CD14-positive monocyte (primary cell): ENCODE data around the gene MAMDC2. TPM values are rescaled to one million over a fixed set of nuclear protein-coding genes. Genes with fewer than 3 reads are reported as not detected.
A peak's percentile ranks its signal among the peaks of the same experiment; 100 is the strongest.

Experiments used
- DNase-seq, 3 donors: peaks; one replicate each; pipeline ENCODE4 v3.0.0-alpha.2; 2011 to 2022
- H2AFZ ChIP-seq: 2 replicates; pipeline ENCODE4 v1.6.0; 2012; ENCODE audit warnings: mild to moderate bottlenecking, low read depth, low read length, inconsistent platforms; ENCODE audit not compliant: insufficient read depth, poor library complexity, severe bottlenecking
- H3K27ac ChIP-seq, 2 donors: 1 replicate in 1 of 2; 2 replicates in 1 of 2; pipeline ENCODE4 v1.5.1; 2012 to 2013; ENCODE audit warnings: low read length in 2 of 2, control low read depth in 1 of 2, inconsistent platforms in 1 of 2, low read depth in 1 of 2, mild to moderate bottlenecking in 1 of 2
- H3K27me3 ChIP-seq, 2 donors: one replicate each; pipeline versions ENCODE4 v1.6.0 to v1.6.1; 2011 to 2013; ENCODE audit warnings: low read length in 2 of 2; ENCODE audit not compliant: control insufficient read depth in 2 of 2, insufficient read depth in 2 of 2
- H3K36me3 ChIP-seq, 2 donors: replicated peaks in 1 of 2; 1 replicate in 1 of 2; 2 replicates in 1 of 2; pipeline versions ENCODE4 v1.5.1 to v1.6.1; 2012 to 2013; ENCODE audit warnings: low read length in 2 of 2, control low read depth in 1 of 2, inconsistent platforms in 1 of 2, mild to moderate bottlenecking in 1 of 2; ENCODE audit not compliant: insufficient read depth in 2 of 2, control insufficient read depth in 1 of 2
- H3K4me1 ChIP-seq, 2 donors: 1 replicate in 1 of 2; 2 replicates in 1 of 2; pipeline versions ENCODE4 v1.5.1 to v1.6.1; 2012 to 2013; ENCODE audit warnings: low read length in 2 of 2, control low read depth in 1 of 2, inconsistent platforms in 1 of 2, mild to moderate bottlenecking in 1 of 2, moderate library complexity in 1 of 2; ENCODE audit not compliant: insufficient read depth in 2 of 2, control insufficient read depth in 1 of 2
- H3K4me2 ChIP-seq: replicated peaks from 2 replicates; pipeline ENCODE3; 2012; ENCODE audit warnings: low read length, moderate library complexity, mild to moderate bottlenecking; ENCODE audit not compliant: poor library complexity, severe bottlenecking; ENCODE audit errors: extremely low read depth
- H3K4me3 ChIP-seq, 3 experiments: fragments of 200-600 bp in 1 of 3; sonication (generic) in 1 of 3; replicated peaks in 1 of 3; 1 replicate in 2 of 3; 2 replicates in 1 of 3; pipeline ENCODE4 v1.5.1; 2011 to 2013; ENCODE audit warnings: low read length in 3 of 3, mild to moderate bottlenecking in 3 of 3, control low read depth in 2 of 3, low read depth in 2 of 3, inconsistent platforms in 1 of 3, moderate library complexity in 1 of 3
- H3K79me2 ChIP-seq: 2 replicates; pipeline ENCODE4 v1.6.0; 2012; ENCODE audit warnings: mild to moderate bottlenecking, control low read depth, inconsistent platforms, low read length, moderate library complexity; ENCODE audit not compliant: insufficient read depth
- H3K9ac ChIP-seq: 2 replicates; pipeline ENCODE4 v1.6.0; 2017; ENCODE audit warnings: low read length, mild to moderate bottlenecking; ENCODE audit not compliant: insufficient read depth, poor library complexity, severe bottlenecking
- H3K9me3 ChIP-seq, 2 donors: replicated peaks in 1 of 2; 1 replicate in 1 of 2; 2 replicates in 1 of 2; pipeline versions ENCODE4 v1.5.1 to v1.6.1; 2012 to 2013; ENCODE audit warnings: low read length in 2 of 2, control low read depth in 1 of 2; ENCODE audit not compliant: control insufficient read depth in 1 of 2, insufficient read depth in 1 of 2
- H4K20me1 ChIP-seq: 2 replicates; pipeline ENCODE4 v1.6.0; 2012; ENCODE audit warnings: mild to moderate bottlenecking, low read length, control low read depth, moderate library complexity; ENCODE audit not compliant: insufficient read depth
- H3K27ac Mint-ChIP-seq, 7 donors: one replicate each; pipeline ENCODE4 v1.8.0; 2020; ENCODE audit warnings: mild to moderate bottlenecking in 7 of 7, mixed read lengths in 7 of 7, moderate library complexity in 6 of 7, inconsistent platforms in 2 of 7
- H3K27me3 Mint-ChIP-seq, 3 donors: one replicate each; pipeline ENCODE4 v1.8.0; 2021 to 2022; ENCODE audit warnings: low read depth in 3 of 3, mild to moderate bottlenecking in 3 of 3, mixed read lengths in 3 of 3, moderate library complexity in 3 of 3, inconsistent platforms in 1 of 3
- H3K36me3 Mint-ChIP-seq, 2 donors: one replicate each; pipeline ENCODE4 v1.8.0; 2020; ENCODE audit warnings: mixed read lengths in 2 of 2, inconsistent platforms in 1 of 2, mild to moderate bottlenecking in 1 of 2
- H3K4me1 Mint-ChIP-seq: one replicate; pipeline ENCODE4 v1.8.0; 2020; ENCODE audit warnings: mild to moderate bottlenecking, mixed read lengths
- H3K4me3 Mint-ChIP-seq, 2 donors: one replicate each; pipeline ENCODE4 v1.8.0; 2020; ENCODE audit warnings: mild to moderate bottlenecking in 2 of 2, mixed read lengths in 2 of 2, moderate library complexity in 1 of 2
- H3K9me3 Mint-ChIP-seq, 7 donors: one replicate each; pipeline ENCODE4 v1.8.0; 2020 to 2022; ENCODE audit warnings: mixed read lengths in 7 of 7, mild to moderate bottlenecking in 6 of 7, moderate library complexity in 6 of 7, inconsistent platforms in 2 of 7
- CTCF ChIP-seq: fragments of 200-600 bp; IDR thresholded peaks from one replicate; pipeline ENCODE4 v1.8.0; 2022; ENCODE audit warnings: antibody characterized with exemption, mild to moderate bottlenecking
- WGBS: methylation state at CpG from one replicate; pipeline ENCODE4 v1.1.5; 2013; ENCODE audit warnings: missing lambda C conversion rate; ENCODE audit not compliant: insufficient coverage; 5-methylcytosine and 5-hydroxymethylcytosine counted together
- intact Hi-C, 2 donors: fragments of 100-400 bp; cut with micrococcal nuclease; formaldehyde crosslinking; loops; one replicate each; pipeline versions ENCODE4 v1.15.0 to v1.15.1; 2023
- polyA plus RNA-seq, 3 donors: library from polyadenylated mRNA; depleted of rRNA in 1 of 3; unstranded in 2 of 3; stranded (reverse) in 1 of 3; fragments of 300-500 nt in 2 of 3; fragments of >200 nt in 1 of 3; fragmentation: Illumina TruSeq in 2 of 3; gene quantifications; 1 replicate in 2 of 3; 2 replicates in 1 of 3; pipeline ENCODE4 v1.2.3, GENCODE V29; 2012 to 2021

Gene MAMDC2
- polyA plus RNA-seq, 3 donors = 0.05 to 0.09 TPM; not detected in 1

- peaks cover 14 to 17% of the 10 kb centered on the region in 2 donors for H3K4me1 ChIP-seq
- H3K27ac ChIP-seq = no peak overlapping the region
- no peaks in the 10 kb centered on the region for H3K9me3 ChIP-seq
- H3K4me3 ChIP-seq = no peak overlapping the region
- no peak overlapping the region for H3K4me3 Mint-ChIP-seq
- H3K4me1 Mint-ChIP-seq = peaks cover 30% of the 10 kb centered on the region
- WGBS = 0% methylated on average over 1 of the region's 4 CpGs
- H3K9ac ChIP-seq = no peak overlapping the region
- H3K36me3 ChIP-seq = no peaks in the 10 kb centered on the region
- intact Hi-C loops = no loop called here
- H3K9me3 Mint-ChIP-seq = peaks cover 0 to 2% (median 0%) of the 10 kb centered on the region in 7 donors
- peaks cover 14 to 25% (median 15%) of the 10 kb centered on the region in 3 donors for H3K27me3 Mint-ChIP-seq
- H3K27me3 ChIP-seq = peaks cover 0 to 1% of the 10 kb centered on the region in 2 donors
- no peak overlapping the region for H3K27ac Mint-ChIP-seq
- H3K36me3 Mint-ChIP-seq = no peaks in the 10 kb centered on the region
- H3K79me2 ChIP-seq = no peaks in the 10 kb centered on the region
- H3K4me2 ChIP-seq = no peak overlapping the region
- TF ChIP-seq CTCF = no peak
- H2AFZ ChIP-seq = no peak overlapping the region
- no peak for DNase-seq
- no peaks in the 10 kb centered on the region for H4K20me1 ChIP-seq
These were observed 5.6 kb downstream of the MAMDC2 start for GRCh38 chr9:70049236-70049635.

GRCh38 chr9:70049672-70050271 is 6.1 kb downstream of the MAMDC2 start:
- Histone ChIP-seq H3K4me2 (no peak overlapping the region), H3K4me1 (peaks cover 16 to 17% of the 10 kb centered on the region in 2 donors), H3K9me3 (no peaks in the 10 kb centered on the region), H3K79me2 (no peaks in the 10 kb centered on the region), H3K4me3 (no peak overlapping the region), H3K27ac (no peak overlapping the region), H3K9ac (no peak overlapping the region), H3K27me3 (no peaks in the 10 kb centered on the region), H2AFZ (no peak overlapping the region), H3K36me3 (no peaks in the 10 kb centered on the region), H4K20me1 (no peaks in the 10 kb centered on the region)
- peaks cover 0 to 2% (median 0%) of the 10 kb centered on the region in 7 donors for H3K9me3 Mint-ChIP-seq
- H3K27me3 Mint-ChIP-seq = peaks cover 9 to 20% (median 10%) of the 10 kb centered on the region in 3 donors
- intact Hi-C loops = no loop called here
- no peak for TF ChIP-seq CTCF
- no peak overlapping the region for H3K4me3 Mint-ChIP-seq
- H3K36me3 Mint-ChIP-seq = no peaks in the 10 kb centered on the region
- H3K27ac Mint-ChIP-seq = peak overlapping the region in 1 of 7 donors; percentile 20
- no peak for DNase-seq
- 74% methylated on average over 3 of the region's 6 CpGs for WGBS
- peaks cover 30% of the 10 kb centered on the region for H3K4me1 Mint-ChIP-seq
